GM12878 (cell line): ENCODE data around the gene SLAMF1. TPM values are rescaled to one million over a fixed set of nuclear protein-coding genes. Genes with fewer than 3 reads are reported as not detected.

ENCODE experiments used
- ATF7 ChIP-seq: fragments of 450-650 bp; IDR thresholded peaks from 2 replicates; pipeline ENCODE4 v1.6.1; 2016; ENCODE audit warnings: low read depth, mild to moderate bottlenecking
- BHLHE40 ChIP-seq, 2 experiments: fragments of 450-650 bp in 1 of 2; IDR thresholded peaks; 2 replicates each; pipeline ENCODE4 v1.6.1; 2011 to 2017; ENCODE audit warnings: low read depth in 2 of 2, borderline replicate concordance in 1 of 2, improper control_type of control experiment in 1 of 2, low read length in 1 of 2, mild to moderate bottlenecking in 1 of 2
- BRCA1 ChIP-seq: IDR thresholded peaks from 2 replicates; pipeline ENCODE4 v1.6.1; 2011; ENCODE audit warnings: low read depth, low read length, improper control_type of control experiment
- DPF2 ChIP-seq: fragments of 450-650 bp; IDR thresholded peaks from 2 replicates; pipeline ENCODE4 v1.6.1; 2017; ENCODE audit warnings: mild to moderate bottlenecking
- EGR1 ChIP-seq, 2 experiments: IDR thresholded peaks; 1 replicate in 1 of 2; 2 replicates in 1 of 2; pipeline ENCODE4 v1.6.1; 2011 to 2012; ENCODE audit warnings: low read depth in 2 of 2, low read length in 2 of 2, borderline replicate concordance in 1 of 2, mild to moderate bottlenecking in 1 of 2, moderate library complexity in 1 of 2
- JUND ChIP-seq: IDR thresholded peaks from 2 replicates; pipeline ENCODE4 v1.6.1; 2012; ENCODE audit warnings: low read depth, mild to moderate bottlenecking, low read length, improper control_type of control experiment, moderate library complexity
- NBN ChIP-seq: fragments of 450-650 bp; IDR thresholded peaks from 2 replicates; pipeline ENCODE4 v1.6.1; 2016
- POLR2AphosphoS2 ChIP-seq: IDR thresholded peaks from 2 replicates; pipeline ENCODE4 v1.6.1; 2011; ENCODE audit warnings: low read depth, mild to moderate bottlenecking, low read length, improper control_type of control experiment, moderate library complexity
- POLR2AphosphoS5 ChIP-seq: IDR thresholded peaks from 2 replicates; pipeline ENCODE4 v1.6.1; 2011; ENCODE audit warnings: mild to moderate bottlenecking, low read length, inconsistent platforms
- TAF1 ChIP-seq: IDR thresholded peaks from 2 replicates; pipeline ENCODE4 v1.6.1; 2011; ENCODE audit warnings: mild to moderate bottlenecking, low read depth, low read length, borderline replicate concordance
- YY1 ChIP-seq: IDR thresholded peaks from 2 replicates; pipeline ENCODE4 v1.6.1; 2011; ENCODE audit warnings: low read depth, mild to moderate bottlenecking, low read length
- ZBED1 ChIP-seq: IDR thresholded peaks from 2 replicates; pipeline ENCODE4 v1.6.1; 2016; ENCODE audit warnings: borderline replicate concordance
- ZNF592 ChIP-seq: fragments of 450-650 bp; IDR thresholded peaks from 2 replicates; pipeline ENCODE4 v1.6.1; 2017; ENCODE audit warnings: mild to moderate bottlenecking, moderate library complexity
- ZNF687 ChIP-seq: fragments of 450-650 bp; IDR thresholded peaks from 2 replicates; pipeline ENCODE4 v1.6.1; 2017; ENCODE audit warnings: mild to moderate bottlenecking, moderate library complexity
- polyA plus RNA-seq, 11 experiments: library from polyadenylated mRNA; depleted of rRNA in 4 of 11; unstranded in 6 of 11; stranded (reverse) in 5 of 11; fragments of >200 nt; fragmentation: Nextera tagmentation in 4 of 11; fragmentation: Illumina TruSeq in 1 of 11; extraction: Ambion mirVana in 4 of 11; extraction: Trizol in 1 of 11; gene quantifications; 1 replicate in 1 of 11; 2 replicates in 10 of 11; pipeline versions ENCODE4 v1.2.1 to v1.2.3, GENCODE V29; 2011 to 2016; ENCODE audit warnings: inconsistent platforms in 2 of 11, missing spikeins in 2 of 11, low read depth in 1 of 11
- total RNA-seq, 4 experiments: library from RNA; depleted of rRNA in 3 of 4; stranded (reverse); fragments of >200 nt in 3 of 4; fragmentation: Illumina TruSeq in 1 of 4; extraction: Trizol in 1 of 4; gene quantifications; 2 replicates each; pipeline versions ENCODE4 v1.2.1 to v1.2.3, GENCODE V29; 2013 to 2021
- TF ChIP-seq, protein P1 (sequence below): IDR thresholded peaks from 2 replicates; pipeline ENCODE4 v1.6.1; 2011; ENCODE audit warnings: mild to moderate bottlenecking, low read depth, low read length, moderate library complexity; ENCODE audit not compliant: insufficient replicate concordance
- TF ChIP-seq, protein P2 (sequence below): fragments of 450-650 bp; IDR thresholded peaks from 2 replicates; pipeline ENCODE4 v1.6.1; 2018; ENCODE audit warnings: mild to moderate bottlenecking, low read depth, moderate library complexity; ENCODE audit not compliant: partially characterized antibody
- TF ChIP-seq, protein P3 (sequence below): IDR thresholded peaks from 2 replicates; pipeline ENCODE4 v1.6.1; 2011; ENCODE audit warnings: low read depth, mild to moderate bottlenecking, low read length, moderate library complexity, borderline replicate concordance; ENCODE audit errors: extremely low read depth

The SLAMF1 gene
- total and polyA plus RNA-seq, 10 of the 15 experiments (the other 5 are each of a cell fraction or from before 2014, with no cell fraction given) = 87.3 to 260 (median 131) TPM

DNA sequence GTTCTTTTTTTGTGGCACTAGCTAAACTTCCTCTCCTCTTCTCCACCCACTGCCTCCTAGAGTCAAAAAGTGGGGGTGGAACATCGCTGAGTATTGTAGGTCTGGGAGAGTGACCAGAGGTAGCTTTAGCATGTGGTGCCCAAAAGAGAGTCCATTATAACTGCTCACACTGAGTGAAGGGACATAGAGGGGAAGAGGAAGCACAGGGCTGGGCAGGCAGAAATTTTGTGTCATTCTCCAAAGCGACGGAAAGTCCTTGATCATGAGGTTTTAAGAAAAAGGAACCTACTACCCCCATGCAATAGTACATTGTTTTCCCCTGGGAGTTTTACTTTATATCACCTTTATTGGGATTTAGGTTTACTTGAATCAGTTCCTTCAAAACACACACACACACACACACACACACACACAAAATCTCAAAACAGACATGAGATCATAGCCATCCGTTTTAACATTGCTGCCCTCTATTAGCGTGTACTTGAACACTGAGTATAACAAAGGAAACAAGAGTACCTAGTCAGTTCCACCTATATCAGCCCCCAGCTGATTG, 71.7 kb downstream of the SLAMF1 start (continued):
- TF ChIP-seq BHLHE40 (IDR thresholded peaks at IDR 0.05; ENCODE audit: borderline replicate concordance in 1 of 2, low read depth in 2 of 2, low read length in 1 of 2) (no peak), POLR2AphosphoS5 (no peak), JUND (no peak), DPF2 (no peak), EGR1 (IDR thresholded peaks at IDR 0.05; ENCODE audit: borderline replicate concordance in 1 of 2, low read depth in 2 of 2, low read length in 2 of 2) (0 out of 3 replicates have a peak, but pooled peaks of 1 of the 2 experiments have one; percentile 51), YY1 (no peak), ZBED1 (peak; percentile 46; the same call in 1 of the 2 replicates), TAF1 (no peak; the same call in 1 of the 2 replicates), POLR2AphosphoS2 (no peak), ATF7 (peak; percentile 84), NBN (peak; percentile 65; the same call in 1 of the 2 replicates), ZNF592 (0 out of 2 replicates have a peak, but pooled peaks have one; percentile 6), ZNF687 (peak; percentile 32; the same call in 1 of the 2 replicates), BRCA1 (no peak)
- TF ChIP-seq, protein P1, sequence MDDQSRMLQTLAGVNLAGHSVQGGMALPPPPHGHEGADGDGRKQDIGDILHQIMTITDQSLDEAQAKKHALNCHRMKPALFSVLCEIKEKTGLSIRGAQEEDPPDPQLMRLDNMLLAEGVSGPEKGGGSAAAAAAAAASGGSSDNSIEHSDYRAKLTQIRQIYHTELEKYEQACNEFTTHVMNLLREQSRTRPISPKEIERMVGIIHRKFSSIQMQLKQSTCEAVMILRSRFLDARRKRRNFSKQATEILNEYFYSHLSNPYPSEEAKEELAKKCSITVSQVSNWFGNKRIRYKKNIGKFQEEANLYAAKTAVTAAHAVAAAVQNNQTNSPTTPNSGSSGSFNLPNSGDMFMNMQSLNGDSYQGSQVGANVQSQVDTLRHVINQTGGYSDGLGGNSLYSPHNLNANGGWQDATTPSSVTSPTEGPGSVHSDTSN = no peak
- TF ChIP-seq, protein P2, sequence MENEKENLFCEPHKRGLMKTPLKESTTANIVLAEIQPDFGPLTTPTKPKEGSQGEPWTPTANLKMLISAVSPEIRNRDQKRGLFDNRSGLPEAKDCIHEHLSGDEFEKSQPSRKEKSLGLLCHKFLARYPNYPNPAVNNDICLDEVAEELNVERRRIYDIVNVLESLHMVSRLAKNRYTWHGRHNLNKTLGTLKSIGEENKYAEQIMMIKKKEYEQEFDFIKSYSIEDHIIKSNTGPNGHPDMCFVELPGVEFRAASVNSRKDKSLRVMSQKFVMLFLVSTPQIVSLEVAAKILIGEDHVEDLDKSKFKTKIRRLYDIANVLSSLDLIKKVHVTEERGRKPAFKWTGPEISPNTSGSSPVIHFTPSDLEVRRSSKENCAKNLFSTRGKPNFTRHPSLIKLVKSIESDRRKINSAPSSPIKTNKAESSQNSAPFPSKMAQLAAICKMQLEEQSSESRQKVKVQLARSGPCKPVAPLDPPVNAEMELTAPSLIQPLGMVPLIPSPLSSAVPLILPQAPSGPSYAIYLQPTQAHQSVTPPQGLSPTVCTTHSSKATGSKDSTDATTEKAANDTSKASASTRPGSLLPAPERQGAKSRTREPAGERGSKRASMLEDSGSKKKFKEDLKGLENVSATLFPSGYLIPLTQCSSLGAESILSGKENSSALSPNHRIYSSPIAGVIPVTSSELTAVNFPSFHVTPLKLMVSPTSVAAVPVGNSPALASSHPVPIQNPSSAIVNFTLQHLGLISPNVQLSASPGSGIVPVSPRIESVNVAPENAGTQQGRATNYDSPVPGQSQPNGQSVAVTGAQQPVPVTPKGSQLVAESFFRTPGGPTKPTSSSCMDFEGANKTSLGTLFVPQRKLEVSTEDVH = no peak
- TF ChIP-seq, protein P3, sequence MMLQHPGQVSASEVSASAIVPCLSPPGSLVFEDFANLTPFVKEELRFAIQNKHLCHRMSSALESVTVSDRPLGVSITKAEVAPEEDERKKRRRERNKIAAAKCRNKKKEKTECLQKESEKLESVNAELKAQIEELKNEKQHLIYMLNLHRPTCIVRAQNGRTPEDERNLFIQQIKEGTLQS = no peak
